ENCODE data around the gene SPDYE4.

SPDYE4 gene

DNA sequence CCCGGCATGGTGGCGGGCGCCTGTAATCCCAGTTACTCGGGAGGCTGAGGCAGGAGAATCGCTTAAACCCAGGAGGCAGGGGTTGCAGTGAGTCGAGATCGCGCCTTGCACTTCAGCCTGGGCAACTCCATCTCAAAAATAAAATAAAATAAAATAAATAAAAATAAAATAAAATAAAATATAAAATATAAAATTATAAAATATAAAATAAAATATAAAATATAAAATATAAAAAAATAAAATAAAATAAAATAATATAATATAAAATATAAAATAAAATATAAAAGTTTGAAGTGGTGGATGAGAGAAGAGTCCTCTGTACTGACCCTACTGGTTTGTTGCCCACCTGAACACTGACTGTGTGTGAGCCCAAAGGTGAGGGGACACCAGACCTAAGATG, 28.9 kb downstream of the SPDYE4 start:
- Histone ChIP-seq H3K4me1 (ENCODE audit: control insufficient read depth in 1 of 2, insufficient read depth in 1 of 2, low read depth in 1 of 2, low read length in 1 of 2) (no peaks in the 10 kb centered on the region), H3K9me3 (no peaks in the 10 kb centered on the region), H3K27ac (no peak overlapping the region), H3K27me3 (peaks cover 15% of the 10 kb centered on the region), H3K36me3 (no peaks in the 10 kb centered on the region), H3K4me3 (ENCODE audit: low read depth in 1 of 2, low read length in 1 of 2) (no peak overlapping the region)
- TF ChIP-seq, protein P1, sequence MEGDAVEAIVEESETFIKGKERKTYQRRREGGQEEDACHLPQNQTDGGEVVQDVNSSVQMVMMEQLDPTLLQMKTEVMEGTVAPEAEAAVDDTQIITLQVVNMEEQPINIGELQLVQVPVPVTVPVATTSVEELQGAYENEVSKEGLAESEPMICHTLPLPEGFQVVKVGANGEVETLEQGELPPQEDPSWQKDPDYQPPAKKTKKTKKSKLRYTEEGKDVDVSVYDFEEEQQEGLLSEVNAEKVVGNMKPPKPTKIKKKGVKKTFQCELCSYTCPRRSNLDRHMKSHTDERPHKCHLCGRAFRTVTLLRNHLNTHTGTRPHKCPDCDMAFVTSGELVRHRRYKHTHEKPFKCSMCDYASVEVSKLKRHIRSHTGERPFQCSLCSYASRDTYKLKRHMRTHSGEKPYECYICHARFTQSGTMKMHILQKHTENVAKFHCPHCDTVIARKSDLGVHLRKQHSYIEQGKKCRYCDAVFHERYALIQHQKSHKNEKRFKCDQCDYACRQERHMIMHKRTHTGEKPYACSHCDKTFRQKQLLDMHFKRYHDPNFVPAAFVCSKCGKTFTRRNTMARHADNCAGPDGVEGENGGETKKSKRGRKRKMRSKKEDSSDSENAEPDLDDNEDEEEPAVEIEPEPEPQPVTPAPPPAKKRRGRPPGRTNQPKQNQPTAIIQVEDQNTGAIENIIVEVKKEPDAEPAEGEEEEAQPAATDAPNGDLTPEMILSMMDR (IDR thresholded peaks at IDR 0.05), result no peak

DNA sequence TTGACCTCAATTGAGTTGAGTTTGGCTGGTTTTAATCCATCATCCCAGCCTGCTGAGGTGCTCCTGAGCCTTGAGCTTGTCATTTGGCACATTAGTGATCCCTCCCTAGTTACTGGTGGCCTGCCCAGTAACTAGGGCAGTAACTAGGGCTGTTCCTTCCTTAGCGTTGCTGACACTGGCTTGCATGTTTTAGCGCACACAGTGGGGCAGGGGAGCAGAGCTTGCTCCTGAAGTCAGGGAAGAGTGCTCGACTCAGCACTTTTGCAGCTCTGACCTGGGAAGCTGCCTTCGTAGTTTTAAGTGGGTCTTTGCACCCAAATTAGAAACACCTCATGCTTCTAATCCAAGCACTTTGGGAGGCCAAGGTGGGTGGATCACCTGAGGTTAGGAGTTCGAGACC, 29.4 kb downstream of the SPDYE4 start:
- H3K9me3 ChIP-seq, result no peaks in the 10 kb centered on the region
- no peaks in the 10 kb centered on the region for H3K4me1 ChIP-seq (ENCODE audit: control insufficient read depth in 1 of 2, insufficient read depth in 1 of 2, low read depth in 1 of 2, low read length in 1 of 2)
- H3K36me3 ChIP-seq, result no peaks in the 10 kb centered on the region
- peaks cover 15% of the 10 kb centered on the region for H3K27me3 ChIP-seq
- TF ChIP-seq, protein P1 (IDR thresholded peaks at IDR 0.05), result no peak
- H3K4me3 ChIP-seq (ENCODE audit: low read depth in 1 of 2, low read length in 1 of 2), result no peak overlapping the region
- H3K27ac ChIP-seq, result no peak overlapping the region

DNA sequence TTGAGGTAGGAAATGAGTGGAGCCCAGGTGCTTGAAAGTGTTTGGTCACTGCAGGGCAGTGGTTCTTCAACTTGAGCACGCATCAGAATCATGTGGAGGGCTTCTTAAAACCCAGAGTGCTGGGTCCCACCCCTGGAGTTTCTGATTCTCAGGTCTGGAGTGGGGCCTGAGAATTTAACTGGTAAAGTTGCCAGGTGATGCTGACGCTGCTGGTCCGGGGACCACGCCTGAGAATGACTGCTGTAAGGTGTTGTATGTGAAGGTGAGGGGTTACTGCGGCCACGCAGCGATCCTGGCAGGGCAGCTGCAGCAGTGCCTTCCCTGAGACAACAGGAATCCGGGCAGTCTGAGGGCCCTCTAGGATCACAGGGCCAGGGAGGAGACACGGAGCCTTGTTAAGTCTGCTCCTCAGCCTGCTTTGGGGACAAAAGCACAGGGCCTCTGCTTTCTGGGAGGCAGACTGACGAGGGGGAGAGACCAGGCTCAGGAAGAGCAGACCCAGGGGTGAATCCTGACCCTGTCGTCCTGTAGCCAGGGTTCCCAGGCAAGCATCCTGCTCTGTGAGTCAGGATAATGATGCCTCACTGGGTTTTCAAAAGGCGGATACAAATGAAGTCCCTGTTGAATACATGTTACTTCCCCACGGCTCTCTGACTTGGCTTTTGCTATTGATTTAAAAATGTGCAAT, 30.0 kb downstream of the SPDYE4 start:
- no peaks in the 10 kb centered on the region for H3K4me1 ChIP-seq (ENCODE audit: control insufficient read depth in 1 of 2, insufficient read depth in 1 of 2, low read depth in 1 of 2, low read length in 1 of 2)
- no peaks in the 10 kb centered on the region for H3K9me3 ChIP-seq
- peaks cover 15% of the 10 kb centered on the region for H3K27me3 ChIP-seq
- H3K4me3 ChIP-seq (ENCODE audit: low read depth in 1 of 2, low read length in 1 of 2), result no peak overlapping the region
- H3K36me3 ChIP-seq, result no peaks in the 10 kb centered on the region
- H3K27ac ChIP-seq, result no peak overlapping the region
- TF ChIP-seq, protein P1 (IDR thresholded peaks at IDR 0.05), result no peak

DNA sequence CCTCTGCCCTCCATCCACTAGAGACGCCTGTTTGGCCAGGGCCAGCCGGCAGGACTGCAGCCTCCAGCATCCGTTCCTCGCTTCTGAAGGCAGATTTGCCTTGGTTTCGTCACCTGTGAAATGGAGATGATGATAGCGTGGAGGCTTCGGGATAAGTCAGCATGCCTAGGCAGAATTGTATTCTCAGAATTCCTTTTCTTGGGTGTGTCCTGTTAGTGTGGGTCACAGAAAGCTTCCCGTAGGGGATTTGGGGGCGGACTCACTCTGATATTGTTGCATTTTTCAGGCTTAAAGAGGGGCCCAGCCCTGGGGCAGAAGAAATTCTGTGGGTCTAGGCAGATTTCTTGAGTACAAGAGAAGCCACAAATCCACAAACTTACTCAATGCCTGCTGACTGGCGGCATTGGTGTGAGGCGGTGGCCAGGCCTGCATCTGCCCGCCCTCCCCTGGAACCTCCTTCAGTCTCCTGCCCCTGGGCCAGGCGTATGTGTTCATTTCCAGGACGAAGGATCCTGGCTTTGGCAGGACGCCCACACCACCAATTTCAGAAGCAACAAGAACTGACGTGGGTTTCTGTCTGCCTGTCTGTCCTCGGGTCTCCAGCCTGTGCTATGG, 31.3 kb downstream of the SPDYE4 start:
- TF ChIP-seq, protein P1 (IDR thresholded peaks at IDR 0.05), result no peak
- Histone ChIP-seq H3K4me1 (ENCODE audit: control insufficient read depth in 1 of 2, insufficient read depth in 1 of 2, low read depth in 1 of 2, low read length in 1 of 2) (no peaks in the 10 kb centered on the region), H3K36me3 (no peaks in the 10 kb centered on the region), H3K4me3 (ENCODE audit: low read depth in 1 of 2, low read length in 1 of 2) (no peak overlapping the region), H3K9me3 (no peaks in the 10 kb centered on the region), H3K27ac (no peak overlapping the region), H3K27me3 (peaks cover 15% of the 10 kb centered on the region)

DNA sequence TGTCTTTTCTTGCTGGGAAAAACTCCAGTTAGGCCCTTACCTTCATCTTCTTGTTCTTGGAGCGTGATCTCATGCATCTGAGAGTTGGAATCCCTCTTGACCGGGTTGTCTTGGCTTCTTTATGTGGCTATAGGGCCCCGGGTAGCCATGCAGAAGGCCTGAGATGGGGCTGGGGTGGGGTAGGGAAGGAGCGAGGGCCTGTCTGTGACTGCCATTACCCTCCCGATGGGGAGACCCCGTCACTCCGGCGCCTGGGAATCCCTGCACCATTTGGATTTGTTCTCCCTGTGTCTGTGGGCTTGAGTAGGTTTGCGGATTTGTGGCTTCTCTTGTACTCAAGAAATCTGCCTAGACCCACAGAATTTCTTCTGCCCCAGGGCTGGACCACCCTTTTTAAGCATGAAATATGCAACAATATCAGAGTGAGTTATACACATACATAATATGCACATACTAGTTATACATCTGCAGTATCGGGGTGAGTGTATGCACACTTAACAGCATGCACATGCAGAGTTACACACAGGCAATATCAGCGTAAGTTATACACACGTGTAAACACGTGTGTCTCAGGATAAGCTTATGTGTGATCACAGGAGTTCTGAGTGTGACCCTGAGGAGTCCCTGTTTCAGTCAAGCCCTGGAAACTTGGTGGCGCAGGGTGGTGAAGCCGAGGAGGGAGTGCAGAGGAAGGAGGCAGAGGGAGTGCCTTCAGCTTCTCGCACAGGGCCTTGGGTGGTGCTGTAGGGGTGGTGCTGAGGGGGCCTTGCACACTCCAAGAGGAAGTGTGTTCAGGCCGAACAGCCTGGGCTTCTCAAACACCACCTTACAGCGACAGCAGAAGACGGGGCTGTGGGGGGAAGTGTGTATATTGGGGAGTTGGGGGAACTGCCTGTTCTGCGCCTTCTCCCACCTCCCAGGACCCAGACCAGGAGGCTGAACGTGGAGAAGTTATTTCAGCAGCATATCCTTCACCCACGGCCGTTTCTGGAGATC, 32.2 kb downstream of the SPDYE4 start:
- H3K27me3 ChIP-seq, result peaks cover 15% of the 10 kb centered on the region
- no peaks in the 10 kb centered on the region for H3K9me3 ChIP-seq
- no peak overlapping the region for H3K27ac ChIP-seq
- no peaks in the 10 kb centered on the region for H3K36me3 ChIP-seq
- H3K4me1 ChIP-seq (ENCODE audit: control insufficient read depth in 1 of 2, insufficient read depth in 1 of 2, low read depth in 1 of 2, low read length in 1 of 2), result no peaks in the 10 kb centered on the region
- no peak overlapping the region for H3K4me3 ChIP-seq (ENCODE audit: low read depth in 1 of 2, low read length in 1 of 2)
- TF ChIP-seq, protein P1 (IDR thresholded peaks at IDR 0.05), result no peak

Measured in neutrophil (primary cell).